H9 (cell line): Measurements from ENCODE around the gene ABLIM1. TPM values are rescaled to one million over a fixed set of nuclear protein-coding genes. Genes with fewer than 3 reads are reported as not detected.

Experiments
- DNase-seq: peaks from one replicate; pipeline ENCODE4 v3.0.0-alpha.2; 2017
- H2AFZ ChIP-seq: one replicate; pipeline ENCODE4 v1.6.1; 2013; ENCODE audit warnings: mild to moderate bottlenecking, low read length, control low read depth, moderate library complexity
- H2AK5ac ChIP-seq: 2 replicates; pipeline ENCODE4 v1.6.1; 2013; ENCODE audit warnings: low read length, control low read depth, mixed read lengths; ENCODE audit not compliant: insufficient read length
- H2BK120ac ChIP-seq: one replicate; pipeline ENCODE4 v1.6.1; 2013; ENCODE audit warnings: low read depth, mild to moderate bottlenecking, low read length, control low read depth, inconsistent platforms; ENCODE audit not compliant: poor library complexity, severe bottlenecking
- H2BK12ac ChIP-seq: 2 replicates; pipeline ENCODE4 v1.6.1; 2013; ENCODE audit warnings: low read length, control low read depth, mixed read lengths, low read depth; ENCODE audit not compliant: insufficient read length
- H2BK15ac ChIP-seq: 2 replicates; pipeline ENCODE4 v1.6.1; 2013; ENCODE audit warnings: low read depth, low read length, control low read depth
- H2BK20ac ChIP-seq: one replicate; pipeline ENCODE4 v1.6.1; 2013; ENCODE audit warnings: low read depth, mild to moderate bottlenecking, low read length, control low read depth, inconsistent platforms; ENCODE audit not compliant: poor library complexity, severe bottlenecking
- H2BK5ac ChIP-seq: 2 replicates; pipeline ENCODE4 v1.6.1; 2013; ENCODE audit warnings: low read length, control low read depth, mixed read lengths; ENCODE audit not compliant: insufficient read length
- H3K14ac ChIP-seq: 2 replicates; pipeline ENCODE4 v1.6.1; 2013; ENCODE audit warnings: low read length, control low read depth; ENCODE audit not compliant: insufficient read depth
- H3K18ac ChIP-seq: 2 replicates; pipeline ENCODE4 v1.6.1; 2013; ENCODE audit warnings: low read depth, mild to moderate bottlenecking, mixed read lengths, low read length, control low read depth; ENCODE audit not compliant: insufficient read length
- H3K23ac ChIP-seq: 2 replicates; pipeline ENCODE4 v1.6.1; 2013; ENCODE audit warnings: low read length, control low read depth, mixed read lengths, low read depth; ENCODE audit not compliant: insufficient read length
- H3K23me2 ChIP-seq: 2 replicates; pipeline ENCODE4 v1.6.1; 2013; ENCODE audit warnings: low read depth, mild to moderate bottlenecking, mixed read lengths, low read length, control low read depth; ENCODE audit not compliant: insufficient read length, poor library complexity, severe bottlenecking
- H3K27ac ChIP-seq: 2 replicates; pipeline ENCODE4 v1.5.1; 2013; ENCODE audit warnings: low read length, control low read depth, mixed read lengths, low read depth; ENCODE audit not compliant: insufficient read length
- H3K27me3 ChIP-seq: 2 replicates; pipeline ENCODE4 v1.6.1; 2013; ENCODE audit warnings: low read length, control low read depth, inconsistent platforms; ENCODE audit not compliant: insufficient read depth
- H3K4ac ChIP-seq: 2 replicates; pipeline ENCODE4 v1.6.1; 2013; ENCODE audit warnings: low read depth, mild to moderate bottlenecking, control low read depth, inconsistent platforms, low read length, moderate library complexity
- H3K4me1 ChIP-seq: 2 replicates; pipeline ENCODE4 v1.6.1; 2013; ENCODE audit warnings: low read length, control low read depth, inconsistent platforms; ENCODE audit not compliant: insufficient read depth
- H3K4me2 ChIP-seq: 2 replicates; pipeline ENCODE4 v1.6.1; 2013; ENCODE audit warnings: low read length, control low read depth, mixed read lengths; ENCODE audit not compliant: insufficient read length, insufficient read depth
- H3K56ac ChIP-seq: 2 replicates; pipeline ENCODE4 v1.6.1; 2013; ENCODE audit warnings: low read depth, mild to moderate bottlenecking, mixed read lengths, low read length, control low read depth; ENCODE audit not compliant: insufficient read length
- H3K79me1 ChIP-seq: 2 replicates; pipeline ENCODE4 v1.6.1; 2013; ENCODE audit warnings: low read depth, mild to moderate bottlenecking, moderate library complexity, low read length, control low read depth, inconsistent platforms; ENCODE audit not compliant: insufficient read depth, poor library complexity, severe bottlenecking
- H3K79me2 ChIP-seq: 2 replicates; pipeline ENCODE4 v1.6.1; 2013; ENCODE audit warnings: low read length, control low read depth, inconsistent platforms; ENCODE audit not compliant: insufficient read depth
- H3K9ac ChIP-seq: 2 replicates; pipeline ENCODE4 v1.6.1; 2013; ENCODE audit warnings: low read length, control low read depth, mixed read lengths; ENCODE audit not compliant: insufficient read length; ENCODE audit errors: extremely low read depth
- H3K9me3 ChIP-seq: one replicate; pipeline ENCODE4 v1.6.1; 2013; ENCODE audit warnings: low read depth, low read length, inconsistent platforms; ENCODE audit not compliant: control insufficient read depth
- H3T11ph ChIP-seq: one replicate; pipeline ENCODE4 v1.6.1; 2013; ENCODE audit warnings: mild to moderate bottlenecking, low read length, control low read depth, inconsistent platforms
- H4K20me1 ChIP-seq: one replicate; pipeline ENCODE4 v1.6.1; 2013; ENCODE audit not compliant: control insufficient read depth, insufficient read length, insufficient read depth
- H4K5ac ChIP-seq: 2 replicates; pipeline ENCODE4 v1.6.1; 2013; ENCODE audit warnings: low read depth, mild to moderate bottlenecking, mixed read lengths, low read length, control low read depth; ENCODE audit not compliant: insufficient read length
- H4K8ac ChIP-seq: replicated peaks from 2 replicates; pipeline ENCODE4 v1.6.1; 2013; ENCODE audit warnings: low read length, control low read depth, mixed read lengths, low read depth; ENCODE audit not compliant: insufficient read length
- H4K91ac ChIP-seq: 2 replicates; pipeline ENCODE4 v1.6.1; 2013; ENCODE audit warnings: low read depth, mild to moderate bottlenecking, moderate library complexity, mixed read lengths, low read length, control low read depth; ENCODE audit not compliant: insufficient read length
- H3K27ac Mint-ChIP-seq, 3 experiments: 2 replicates in 2 of 3; 3 replicates in 1 of 3; pipeline ENCODE4 v1.8.0; 2020 to 2021; ENCODE audit warnings: mixed read lengths in 3 of 3, mild to moderate bottlenecking in 1 of 3, moderate library complexity in 1 of 3
- H3K27me3 Mint-ChIP-seq: 2 replicates; pipeline ENCODE4 v1.8.0; 2021; ENCODE audit warnings: low read depth, mild to moderate bottlenecking, moderate library complexity, mixed read lengths
- H3K36me3 Mint-ChIP-seq, 3 experiments: 2 replicates in 2 of 3; 3 replicates in 1 of 3; pipeline ENCODE4 v1.8.0; 2020 to 2021; ENCODE audit warnings: low read depth in 3 of 3, mixed read lengths in 3 of 3; ENCODE audit not compliant: insufficient read depth in 1 of 3
- H3K4me1 Mint-ChIP-seq, 2 experiments: 2 replicates each; pipeline ENCODE4 v1.8.0; 2020; ENCODE audit warnings: mixed read lengths in 2 of 2
- H3K4me3 Mint-ChIP-seq, 2 experiments: 2 replicates in 1 of 2; 3 replicates in 1 of 2; pipeline ENCODE4 v1.8.0; 2020 to 2021; ENCODE audit warnings: mild to moderate bottlenecking in 2 of 2, mixed read lengths in 2 of 2, moderate library complexity in 1 of 2
- H3K9me3 Mint-ChIP-seq, 2 experiments: 2 replicates in 1 of 2; 3 replicates in 1 of 2; pipeline ENCODE4 v1.8.0; 2020; ENCODE audit warnings: mild to moderate bottlenecking in 2 of 2, mixed read lengths in 2 of 2, moderate library complexity in 1 of 2
- CTCF ChIP-seq: fragments of 200-600 bp; sonication (generic); conservative IDR thresholded peaks from 3 replicates; pipeline ENCODE4 v1.8.0; 2021; ENCODE audit warnings: antibody characterized with exemption, mild to moderate bottlenecking
- WGBS: extraction: QIAGEN DNeasy Blood & Tissue Kit; methylation state at CpG from one replicate; pipeline ENCODE4 v1.1.7; 2013; ENCODE audit warnings: missing lambda C conversion rate, low lambda C conversion rate, mixed read lengths; ENCODE audit not compliant: insufficient read length; ENCODE audit errors: extremely low coverage; 5-methylcytosine and 5-hydroxymethylcytosine counted together
- total RNA-seq: library from RNA; stranded (reverse); gene quantifications from 2 replicates; pipeline ENCODE4 v1.2.1, GENCODE V29; 2021

Gene ABLIM1
- total RNA-seq, 1 experiment from 2014 or later, result 32.1 TPM

DNA sequence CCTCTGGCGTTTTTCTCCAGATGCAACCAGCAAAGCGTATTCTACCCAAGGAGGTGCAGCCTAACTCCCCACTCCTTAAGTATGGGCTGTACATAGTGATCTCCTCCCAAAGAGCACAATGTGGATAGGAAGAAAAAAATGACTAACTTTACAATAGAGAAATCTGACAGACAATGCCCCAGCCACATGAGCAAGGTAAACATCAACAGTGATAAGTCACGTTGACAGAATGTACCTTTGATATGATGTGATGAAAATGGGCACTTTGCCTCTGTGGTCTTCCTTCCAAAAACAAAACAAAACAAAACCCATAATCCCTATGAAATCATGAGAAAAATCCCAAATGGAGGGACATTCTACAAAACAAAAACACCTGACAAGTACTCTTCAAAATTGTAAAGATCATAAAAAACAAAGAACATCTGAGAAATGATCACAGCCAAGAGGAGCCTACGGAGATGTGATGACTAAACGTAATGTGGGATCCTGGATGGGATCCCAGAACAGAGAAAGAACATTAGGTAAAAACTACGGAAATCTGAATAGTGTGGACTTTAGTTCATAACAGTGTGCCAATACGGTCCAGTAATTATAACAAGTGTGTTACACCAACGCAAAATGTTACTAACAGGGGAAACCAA lies 50.6 kb downstream of the ABLIM1 start:
- Histone ChIP-seq H2AFZ (no peak overlapping the region), H2BK120ac (no peak overlapping the region), H4K91ac (no peak overlapping the region), H3K79me1 (no peaks in the 10 kb centered on the region), H3K79me2 (no peaks in the 10 kb centered on the region), H4K20me1 (no peaks in the 10 kb centered on the region), H3K23ac (no peak overlapping the region), H2BK20ac (no peak overlapping the region), H4K8ac (no peak overlapping the region), H3K4me1 (no peaks in the 10 kb centered on the region; the same call in 1 of the 2 replicates), H3K27ac (no peak overlapping the region), H3K9ac (no peak overlapping the region), H3K27me3 (no peaks in the 10 kb centered on the region), H3K9me3 (no peaks in the 10 kb centered on the region), H3T11ph (no peak overlapping the region), H3K14ac (no peak overlapping the region), H3K23me2 (no peaks in the 10 kb centered on the region), H3K4ac (no peak overlapping the region), H2AK5ac (no peak overlapping the region), H2BK5ac (no peak overlapping the region), H3K18ac (no peak overlapping the region), H3K4me2 (no peak overlapping the region), H3K56ac (no peak overlapping the region), H4K5ac (no peak overlapping the region), H2BK15ac (no peak overlapping the region), H2BK12ac (no peak overlapping the region)
- WGBS, result no CpG with 5 or more reads among the region's 8 CpGs
- Mint-ChIP-seq H3K4me1 (peaks cover 12 to 32% of the 10 kb centered on the region in 2 experiments; a peak in 2 of 4 replicates), H3K4me3 (no peak overlapping the region), H3K27me3 (no peaks in the 10 kb centered on the region; the same call in 1 of the 2 replicates), H3K36me3 (no peaks in the 10 kb centered on the region), H3K27ac (no peak overlapping the region; a peak in 1 of 7 replicates), H3K9me3 (no peaks in the 10 kb centered on the region)
- TF ChIP-seq CTCF, result no peak
- DNase-seq, result no peak
